ENCODE results near the gene HTRA1. TPM values are rescaled to one million over a fixed set of nuclear protein-coding genes. Genes with fewer than 3 reads are reported as not detected.

HTRA1 gene
- total and polyA plus RNA-seq, 2 of the 4 experiments (the other 2 are of a cell fraction), result 28.5 to 108 TPM

DNA sequence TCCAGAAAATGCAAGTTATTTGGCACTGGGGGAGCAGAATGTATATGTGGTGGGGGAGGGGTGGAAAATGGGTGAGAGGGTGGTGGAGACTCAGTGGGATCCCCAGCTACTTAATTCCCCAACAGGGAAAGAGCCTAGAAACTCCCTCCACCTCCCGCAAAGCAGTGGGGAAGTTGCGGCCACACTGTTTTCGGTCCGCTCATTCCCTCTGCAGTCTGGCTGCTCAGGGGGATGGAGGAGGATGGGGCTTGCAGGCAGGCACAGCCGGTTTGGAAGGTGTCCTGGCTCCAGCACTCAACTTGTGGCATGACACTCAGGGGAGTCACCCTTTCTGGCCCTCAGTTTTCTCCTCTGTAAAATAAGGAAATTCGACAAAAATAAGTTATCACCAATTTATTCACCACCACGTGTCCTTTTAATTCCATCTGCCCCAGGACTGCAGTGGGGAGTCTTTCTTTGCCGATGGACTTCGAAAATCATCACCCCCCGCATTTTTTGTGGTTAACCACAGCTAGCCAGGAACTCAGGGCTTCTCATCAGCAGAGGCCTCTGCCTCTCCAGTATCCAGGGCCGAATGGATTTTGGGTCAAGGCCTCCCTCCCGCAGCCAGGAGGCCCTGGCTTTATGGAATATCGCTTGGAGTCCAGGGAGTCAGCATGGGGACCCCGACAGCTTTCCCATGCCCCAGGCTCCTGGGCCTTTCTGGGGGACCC lies 1.6 kb upstream of the HTRA1 start:
- Histone ChIP-seq H3K14ac (replicated peaks; ENCODE audit: low read depth, low read length) (no peak overlapping the region), H2BK5ac (ENCODE audit: low read depth, low read length, poor library complexity, severe bottlenecking) (no peak overlapping the region), H3K56ac (ENCODE audit: extremely low read depth, insufficient read depth, low read length) (no peak overlapping the region), H3K4me2 (ENCODE audit: low read depth, low read length) (no peak overlapping the region), H2AK5ac (ENCODE audit: low read depth, low read length) (peak overlapping the region; percentile 2; the same call in 1 of the 2 replicates), H2AFZ (replicated peaks; ENCODE audit: low read length, poor library complexity) (peak overlapping the region; percentile 9), H3K27me3 (ENCODE audit: control insufficient read depth, insufficient read depth, low read length) (peaks cover 2% of the 10 kb centered on the region), H3K9ac (ENCODE audit: low read depth, low read length) (no peak overlapping the region), H4K8ac (ENCODE audit: low read depth in 2 of 2, low read length in 2 of 2) (no peak overlapping the region), H4K91ac (ENCODE audit: insufficient read depth, low read depth, low read length) (no peak overlapping the region; the same call in 1 of the 2 replicates), H2BK20ac (ENCODE audit: low read depth, low read length) (no peak overlapping the region), H4K5ac (ENCODE audit: low read depth, low read length) (no peak overlapping the region), H3K4me3 (ENCODE audit: insufficient read depth, low read depth, low read length) (no peak overlapping the region), H3K4ac (ENCODE audit: low read depth, low read length) (0 out of 2 replicates have a peak overlapping the region, but pooled peaks have one; percentile 9), H2BK15ac (ENCODE audit: low read depth, low read length) (no peak overlapping the region), H3K79me1 (ENCODE audit: low read depth in 1 of 2, low read length in 2 of 2) (peaks cover 2 to 16% of the 10 kb centered on the region in 2 experiments; a peak in 3 of 4 replicates), H3K9me3 (ENCODE audit: control insufficient read depth, insufficient read depth, low read length) (no peaks in the 10 kb centered on the region), H3K27ac (ENCODE audit: insufficient read depth, low read length) (no peak overlapping the region), H3K36me3 (ENCODE audit: control insufficient read depth, insufficient read depth, low read length) (no peaks in the 10 kb centered on the region; the same call in 1 of the 2 replicates), H2BK120ac (ENCODE audit: low read depth, low read length) (no peak overlapping the region), H3K23ac (ENCODE audit: low read depth, low read length) (no peak overlapping the region), H2AK9ac (replicated peaks; ENCODE audit: low read depth, low read length, poor library complexity) (peak overlapping the region; percentile 1), H3K18ac (ENCODE audit: low read depth, low read length) (no peak overlapping the region), H3K9me1 (ENCODE audit: insufficient read depth, low read length) (peaks cover 6% of the 10 kb centered on the region; the same call in 1 of the 2 replicates), H4K20me1 (ENCODE audit: insufficient read depth, low read length) (peaks cover 7% of the 10 kb centered on the region; the same call in 1 of the 2 replicates), H3K4me1 (ENCODE audit: control insufficient read depth, insufficient read depth, low read length) (peaks cover 12% of the 10 kb centered on the region)
- TF ChIP-seq POLR2A (IDR thresholded peaks at IDR 0.05; ENCODE audit: low read depth, low read length) (no peak), BHLHE40 (IDR thresholded peaks at IDR 0.05; ENCODE audit: low read depth, low read length) (no peak), SMC3 (IDR thresholded peaks at IDR 0.05; ENCODE audit: low read depth, low read length) (no peak), RFX5 (IDR thresholded peaks at IDR 0.05; ENCODE audit: low read depth, low read length) (no peak), RAD21 (IDR thresholded peaks at IDR 0.05; ENCODE audit: low read length) (no peak), FOS (IDR thresholded peaks at IDR 0.05; ENCODE audit: low read depth, low read length) (no peak), MAFK (IDR thresholded peaks at IDR 0.05; ENCODE audit: low read depth, low read length) (no peak), CEBPB (IDR thresholded peaks at IDR 0.05; ENCODE audit: low read depth, low read length) (no peak), CHD1 (IDR thresholded peaks at IDR 0.05; ENCODE audit: low read depth, low read length) (no peak), NFE2L2 (IDR thresholded peaks at IDR 0.05; ENCODE audit: low read depth, low read length) (no peak)
- TF ChIP-seq, protein P1, sequence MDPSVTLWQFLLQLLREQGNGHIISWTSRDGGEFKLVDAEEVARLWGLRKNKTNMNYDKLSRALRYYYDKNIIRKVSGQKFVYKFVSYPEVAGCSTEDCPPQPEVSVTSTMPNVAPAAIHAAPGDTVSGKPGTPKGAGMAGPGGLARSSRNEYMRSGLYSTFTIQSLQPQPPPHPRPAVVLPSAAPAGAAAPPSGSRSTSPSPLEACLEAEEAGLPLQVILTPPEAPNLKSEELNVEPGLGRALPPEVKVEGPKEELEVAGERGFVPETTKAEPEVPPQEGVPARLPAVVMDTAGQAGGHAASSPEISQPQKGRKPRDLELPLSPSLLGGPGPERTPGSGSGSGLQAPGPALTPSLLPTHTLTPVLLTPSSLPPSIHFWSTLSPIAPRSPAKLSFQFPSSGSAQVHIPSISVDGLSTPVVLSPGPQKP (IDR thresholded peaks at IDR 0.05; ENCODE audit: borderline replicate concordance, low read depth, low read length), result no peak
- TF ChIP-seq, protein P2, sequence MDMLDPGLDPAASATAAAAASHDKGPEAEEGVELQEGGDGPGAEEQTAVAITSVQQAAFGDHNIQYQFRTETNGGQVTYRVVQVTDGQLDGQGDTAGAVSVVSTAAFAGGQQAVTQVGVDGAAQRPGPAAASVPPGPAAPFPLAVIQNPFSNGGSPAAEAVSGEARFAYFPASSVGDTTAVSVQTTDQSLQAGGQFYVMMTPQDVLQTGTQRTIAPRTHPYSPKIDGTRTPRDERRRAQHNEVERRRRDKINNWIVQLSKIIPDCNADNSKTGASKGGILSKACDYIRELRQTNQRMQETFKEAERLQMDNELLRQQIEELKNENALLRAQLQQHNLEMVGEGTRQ (IDR thresholded peaks at IDR 0.05; ENCODE audit: low read depth, low read length), result no peak; the same call in 1 of the 2 replicates
- TF ChIP-seq, protein P3, sequence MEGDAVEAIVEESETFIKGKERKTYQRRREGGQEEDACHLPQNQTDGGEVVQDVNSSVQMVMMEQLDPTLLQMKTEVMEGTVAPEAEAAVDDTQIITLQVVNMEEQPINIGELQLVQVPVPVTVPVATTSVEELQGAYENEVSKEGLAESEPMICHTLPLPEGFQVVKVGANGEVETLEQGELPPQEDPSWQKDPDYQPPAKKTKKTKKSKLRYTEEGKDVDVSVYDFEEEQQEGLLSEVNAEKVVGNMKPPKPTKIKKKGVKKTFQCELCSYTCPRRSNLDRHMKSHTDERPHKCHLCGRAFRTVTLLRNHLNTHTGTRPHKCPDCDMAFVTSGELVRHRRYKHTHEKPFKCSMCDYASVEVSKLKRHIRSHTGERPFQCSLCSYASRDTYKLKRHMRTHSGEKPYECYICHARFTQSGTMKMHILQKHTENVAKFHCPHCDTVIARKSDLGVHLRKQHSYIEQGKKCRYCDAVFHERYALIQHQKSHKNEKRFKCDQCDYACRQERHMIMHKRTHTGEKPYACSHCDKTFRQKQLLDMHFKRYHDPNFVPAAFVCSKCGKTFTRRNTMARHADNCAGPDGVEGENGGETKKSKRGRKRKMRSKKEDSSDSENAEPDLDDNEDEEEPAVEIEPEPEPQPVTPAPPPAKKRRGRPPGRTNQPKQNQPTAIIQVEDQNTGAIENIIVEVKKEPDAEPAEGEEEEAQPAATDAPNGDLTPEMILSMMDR (conservative IDR thresholded peaks at IDR 0.05; ENCODE audit: low read depth, low read length), result no peak
- intact Hi-C loops (cut with micrococcal nuclease), result loop anchor here (5.0 kb wide), 1 partner anchor 88 kb away; no protein-coding TSS in a partner anchor
- ATAC-seq (ENCODE audit: low read depth) (no peak), DNase-seq (peak; percentile 58)
- dilution Hi-C loops (cut with HindIII; ENCODE audit: low sequenced_read_pairs, unreplicated experiment), result no loop called here
- ChIA-PET POLR2A (ENCODE audit: unreplicated experiment) (no interaction called here), CTCF (no interaction called here)
- no TSS peak for BruUV-seq (replicated peaks)
- in situ Hi-C loops (cut with MboI; ENCODE audit: low sequenced_read_pairs), result loop anchor here (10.0 kb wide), 2 partner anchors 105 to 335 kb away; partner anchors contain the start of gene DMBT1
- WGBS, 2 experiments (ENCODE audit: extremely low coverage in 2 of 2, insufficient read length in 1 of 2), result no CpG with 5 or more reads among the region's 14 CpGs

Measured in IMR-90 (cell line).